ENCODE results near the gene IFNK.

The IFNK gene

GRCh38 chr9:27540502-27540901 is 16.4 kb downstream of the IFNK start:
- TF ChIP-seq CTCF (conservative IDR thresholded peaks at IDR 0.05; ENCODE audit: control insufficient read depth, insufficient read depth, low read depth, low read length) = no peak
- DNase-seq (ENCODE audit: low read depth) = peak; percentile 56
- no peak overlapping the region for H3K4me3 ChIP-seq (ENCODE audit: control insufficient read depth, low read depth, low read length)

DNA sequence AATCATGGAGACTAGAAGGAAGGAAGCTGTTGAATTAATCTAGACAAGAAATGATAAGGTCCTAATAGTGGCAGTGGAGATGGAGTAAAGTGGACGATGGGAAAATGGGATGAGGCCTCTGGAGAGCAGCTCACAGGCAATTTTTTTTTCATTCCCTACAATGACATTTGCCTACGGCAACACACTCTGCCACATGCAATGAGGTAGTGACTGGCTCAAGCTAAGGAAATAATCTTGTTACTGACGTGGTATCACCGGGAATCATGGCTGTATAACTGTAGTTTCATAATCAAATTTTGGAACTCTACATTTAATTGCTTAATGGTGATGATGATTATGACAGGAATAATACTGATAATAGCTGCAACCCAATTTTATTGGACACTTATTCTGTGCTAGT is 17.6 kb downstream of the IFNK start:
- no peak overlapping the region for H3K4me3 ChIP-seq (ENCODE audit: control insufficient read depth, low read depth, low read length)
- no peak for TF ChIP-seq CTCF (conservative IDR thresholded peaks at IDR 0.05; ENCODE audit: control insufficient read depth, insufficient read depth, low read depth, low read length)
- DNase-seq (ENCODE audit: low read depth) = no peak

DNA sequence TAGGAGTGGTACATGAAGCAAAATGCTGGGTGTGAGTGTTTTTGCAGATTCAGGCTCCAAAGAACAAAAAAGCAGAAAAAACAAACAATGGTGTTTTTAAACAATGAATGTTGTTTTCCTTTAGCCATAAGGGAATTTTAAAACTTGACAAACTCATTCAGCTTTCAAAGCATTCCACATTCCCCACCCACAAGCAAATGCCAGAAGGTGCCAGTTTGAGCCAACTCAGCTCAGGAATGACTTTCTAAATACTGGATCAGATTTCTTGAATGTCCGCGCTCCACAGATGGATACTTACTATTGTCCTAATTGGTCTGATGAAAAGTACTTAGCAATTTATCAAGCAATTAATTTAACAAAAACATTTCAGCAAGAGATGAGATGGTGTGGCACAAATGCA is 18.4 kb downstream of the IFNK start:
- no peak for DNase-seq (ENCODE audit: low read depth)

DNA sequence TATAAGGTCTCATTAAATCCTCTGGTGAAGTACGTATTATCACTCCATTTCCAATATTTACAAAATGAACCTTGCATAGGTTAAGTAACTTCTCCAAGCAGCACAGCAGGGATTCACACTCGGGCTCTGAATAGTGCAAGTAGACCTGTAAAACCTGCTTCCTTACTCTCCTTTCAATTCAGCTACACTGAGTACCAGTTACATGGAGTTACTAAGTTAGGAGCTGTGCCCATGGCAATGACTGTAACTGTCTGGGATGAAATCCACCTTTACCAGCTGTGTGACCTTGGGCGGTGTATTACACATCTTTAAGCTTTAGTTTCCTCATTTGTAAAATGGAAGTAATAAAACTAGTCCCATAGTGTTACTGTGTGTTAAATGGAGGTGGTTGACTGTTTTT is 21.4 kb downstream of the IFNK start:
- no peak overlapping the region for H3K4me3 ChIP-seq (ENCODE audit: control insufficient read depth, low read depth, low read length)
- no peak for DNase-seq (ENCODE audit: low read depth)
- no peak for TF ChIP-seq CTCF (conservative IDR thresholded peaks at IDR 0.05; ENCODE audit: control insufficient read depth, insufficient read depth, low read depth, low read length)

More for the DNA sequence above, 18.4 kb downstream of the IFNK start:
- TF ChIP-seq CTCF (conservative IDR thresholded peaks at IDR 0.05; ENCODE audit: control insufficient read depth, insufficient read depth, low read depth, low read length) = no peak
- no peak overlapping the region for H3K4me3 ChIP-seq (ENCODE audit: control insufficient read depth, low read depth, low read length)

GRCh38 chr9:27548055-27548741 is 24.1 kb downstream of the IFNK start:
- H3K4me3 ChIP-seq (ENCODE audit: control insufficient read depth, low read depth, low read length) = no peak overlapping the region
- peak; percentile 60 for DNase-seq (ENCODE audit: low read depth)
- peak; percentile 52 for TF ChIP-seq CTCF (conservative IDR thresholded peaks at IDR 0.05; ENCODE audit: control insufficient read depth, insufficient read depth, low read depth, low read length)

GRCh38 chr9:27549196-27549755 is 25.2 kb downstream of the IFNK start:
- H3K4me3 ChIP-seq (ENCODE audit: control insufficient read depth, low read depth, low read length) = no peak overlapping the region
- no peak for TF ChIP-seq CTCF (conservative IDR thresholded peaks at IDR 0.05; ENCODE audit: control insufficient read depth, insufficient read depth, low read depth, low read length)
- peak; percentile 76 for DNase-seq (ENCODE audit: low read depth)
